Measurements from ENCODE around the gene BAIAP2L1. TPM values are rescaled to one million over a fixed set of nuclear protein-coding genes. Genes with fewer than 3 reads are reported as not detected.
"Not testable (repeated sequence)": the region's sequence is repeated elsewhere in the genome, so short reads cannot be mapped to it uniquely, and the experiment has no call there.

BAIAP2L1 gene
- total and polyA plus RNA-seq, 4 donors = 0.23 to 5.4 (median 2.7) TPM

- 11 to 13% methylated on average over 5 of the region's 5 CpGs for WGBS, 2 donors
- Histone ChIP-seq H3K27me3 (ENCODE audit: control insufficient read depth in 1 of 2, insufficient read depth in 2 of 2, low read length in 1 of 2) (no peaks in the 10 kb centered on the region), H3K4me1 (ENCODE audit: control insufficient read depth in 1 of 2, insufficient read depth in 2 of 2, low read length in 2 of 2) (no peaks in the 10 kb centered on the region), H3K9me3 (ENCODE audit: control insufficient read depth, low read length) (no peaks in the 10 kb centered on the region), H3K36me3 (ENCODE audit: control insufficient read depth in 1 of 2, insufficient read depth in 2 of 2, low read length in 1 of 2) (no peaks in the 10 kb centered on the region), H3K4me3 (ENCODE audit: low read length in 2 of 2) (no peak overlapping the region), H3K27ac (ENCODE audit: low read depth in 1 of 2, low read length in 2 of 2) (no peak overlapping the region)
- DNase-seq (no peak), ATAC-seq (ENCODE audit: low FRiP score) (no peak)
- intact Hi-C loops (cut with DNase I) = no loop called here
Observed at GRCh38 chr7:98394377-98394836, 6.5 kb downstream of the BAIAP2L1 start.

- intact Hi-C loops (cut with DNase I) = no loop called here
- Histone ChIP-seq H3K27ac (ENCODE audit: low read depth in 1 of 2, low read length in 2 of 2) (no peak overlapping the region), H3K27me3 (ENCODE audit: control insufficient read depth in 1 of 2, insufficient read depth in 2 of 2, low read length in 1 of 2) (no peaks in the 10 kb centered on the region), H3K36me3 (ENCODE audit: control insufficient read depth in 1 of 2, insufficient read depth in 2 of 2, low read length in 1 of 2) (no peaks in the 10 kb centered on the region), H3K9me3 (ENCODE audit: control insufficient read depth, low read length) (peaks cover 2% of the 10 kb centered on the region), H3K4me1 (ENCODE audit: control insufficient read depth in 1 of 2, insufficient read depth in 2 of 2, low read length in 2 of 2) (no peaks in the 10 kb centered on the region), H3K4me3 (ENCODE audit: low read length in 2 of 2) (no peak overlapping the region)
- DNase-seq (no peak), ATAC-seq (ENCODE audit: low FRiP score) (no peak)
- WGBS, 2 donors = 83 to 88% methylated on average over 9 of the region's 9 CpGs
Observed at GRCh38 chr7:98387544-98388226, 13.2 kb downstream of the BAIAP2L1 start.

GRCh38 chr7:98387131-98387530 lies 13.8 kb downstream of the BAIAP2L1 start:
- Histone ChIP-seq H3K36me3 (ENCODE audit: control insufficient read depth in 1 of 2, insufficient read depth in 2 of 2, low read length in 1 of 2) (no peaks in the 10 kb centered on the region), H3K27ac (ENCODE audit: low read depth in 1 of 2, low read length in 2 of 2) (no peak overlapping the region), H3K9me3 (ENCODE audit: control insufficient read depth, low read length) (peaks cover 2% of the 10 kb centered on the region), H3K4me3 (ENCODE audit: low read length in 2 of 2) (no peak overlapping the region), H3K27me3 (ENCODE audit: control insufficient read depth in 1 of 2, insufficient read depth in 2 of 2, low read length in 1 of 2) (no peaks in the 10 kb centered on the region), H3K4me1 (ENCODE audit: control insufficient read depth in 1 of 2, insufficient read depth in 2 of 2, low read length in 2 of 2) (no peaks in the 10 kb centered on the region)
- ATAC-seq (ENCODE audit: low FRiP score) (no peak), DNase-seq (no peak)
- intact Hi-C loops (cut with DNase I) = no loop called here
- WGBS, 2 donors = 68 to 76% methylated on average over 8 of the region's 8 CpGs

DNA sequence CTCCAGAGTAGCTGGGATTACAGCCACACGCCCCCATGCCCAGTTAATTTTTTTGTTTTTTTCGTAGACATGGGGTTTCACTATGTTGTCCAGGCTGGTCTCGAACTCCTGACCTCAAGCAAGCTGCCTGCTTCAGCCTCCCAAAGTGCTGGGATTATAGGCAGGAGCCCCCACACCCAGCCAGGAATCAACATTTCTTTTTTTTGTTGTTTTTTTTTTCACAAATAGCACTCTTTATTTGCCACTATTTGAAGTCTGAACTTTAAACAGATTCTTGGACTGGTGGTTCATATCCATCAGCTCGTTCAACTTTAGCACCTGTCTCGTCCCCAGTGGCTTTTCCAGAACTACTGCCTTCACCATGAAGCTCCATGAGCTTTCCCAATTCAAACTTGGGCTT lies 15.4 kb downstream of the BAIAP2L1 start:
- H3K36me3 ChIP-seq (ENCODE audit: control insufficient read depth in 1 of 2, insufficient read depth in 2 of 2, low read length in 1 of 2); H3K4me1 ChIP-seq (ENCODE audit: control insufficient read depth in 1 of 2, insufficient read depth in 2 of 2, low read length in 2 of 2); H3K9me3 ChIP-seq (ENCODE audit: control insufficient read depth, low read length); intact Hi-C loops (cut with DNase I); H3K4me3 ChIP-seq (ENCODE audit: low read length in 2 of 2); ATAC-seq (ENCODE audit: low FRiP score); H3K27me3 ChIP-seq (ENCODE audit: control insufficient read depth in 1 of 2, insufficient read depth in 2 of 2, low read length in 1 of 2); DNase-seq; H3K27ac ChIP-seq (ENCODE audit: low read depth in 1 of 2, low read length in 2 of 2): not testable (repeated sequence)
- 83 to 85% methylated on average over 4 to 5 of the region's 5 CpGs for WGBS, 2 donors

- DNase-seq = no peak
- intact Hi-C loops (cut with DNase I) = no loop called here
- H3K27ac ChIP-seq (ENCODE audit: low read depth in 1 of 2, low read length in 2 of 2) = no peak overlapping the region
- ATAC-seq (ENCODE audit: low FRiP score) = no peak
- H3K27me3 ChIP-seq (ENCODE audit: control insufficient read depth in 1 of 2, insufficient read depth in 2 of 2, low read length in 1 of 2) = no peaks in the 10 kb centered on the region
- H3K4me3 ChIP-seq (ENCODE audit: low read length in 2 of 2) = no peak overlapping the region
- H3K4me1 ChIP-seq (ENCODE audit: control insufficient read depth in 1 of 2, insufficient read depth in 2 of 2, low read length in 2 of 2) = no peaks in the 10 kb centered on the region
- 70% methylated on average over 9 of the region's 9 CpGs for WGBS, 2 donors
- H3K36me3 ChIP-seq (ENCODE audit: control insufficient read depth in 1 of 2, insufficient read depth in 2 of 2, low read length in 1 of 2) = no peaks in the 10 kb centered on the region
- no peaks in the 10 kb centered on the region for H3K9me3 ChIP-seq (ENCODE audit: control insufficient read depth, low read length)
Observed at GRCh38 chr7:98378210-98378819, 22.6 kb downstream of the BAIAP2L1 start.

- Histone ChIP-seq H3K36me3 (ENCODE audit: control insufficient read depth in 1 of 2, insufficient read depth in 2 of 2, low read length in 1 of 2) (no peaks in the 10 kb centered on the region), H3K27me3 (ENCODE audit: control insufficient read depth in 1 of 2, insufficient read depth in 2 of 2, low read length in 1 of 2) (no peaks in the 10 kb centered on the region), H3K27ac (ENCODE audit: low read depth in 1 of 2, low read length in 2 of 2) (no peak overlapping the region), H3K4me3 (ENCODE audit: low read length in 2 of 2) (no peak overlapping the region), H3K9me3 (ENCODE audit: control insufficient read depth, low read length) (no peaks in the 10 kb centered on the region), H3K4me1 (ENCODE audit: control insufficient read depth in 1 of 2, insufficient read depth in 2 of 2, low read length in 2 of 2) (no peaks in the 10 kb centered on the region)
- DNase-seq = no peak
- ATAC-seq (ENCODE audit: low FRiP score) = no peak
- WGBS, 2 donors = 88 to 90% methylated on average over 6 of the region's 6 CpGs
- intact Hi-C loops (cut with DNase I) = no loop called here
Observed at GRCh38 chr7:98376711-98377110, 24.2 kb downstream of the BAIAP2L1 start.

DNA sequence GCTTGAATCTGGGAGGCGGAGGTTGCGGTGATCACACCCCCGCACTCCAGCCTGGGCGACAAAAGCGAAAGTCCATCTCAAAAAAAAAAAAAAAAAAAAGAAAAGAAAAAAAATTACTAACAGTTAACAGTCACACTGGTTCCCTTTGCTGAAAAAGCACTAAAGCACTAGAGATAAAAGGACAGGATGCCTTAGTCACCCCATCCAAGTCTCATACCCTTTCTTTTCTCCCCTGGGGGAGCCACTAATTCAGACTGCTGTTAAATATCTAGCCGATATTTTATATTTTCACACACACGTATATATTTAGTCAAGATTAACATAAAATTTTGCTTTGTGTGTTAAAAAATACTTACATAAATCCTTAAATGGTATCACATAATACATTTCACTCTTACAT lies 25.2 kb downstream of the BAIAP2L1 start:
- no peaks in the 10 kb centered on the region for H3K36me3 ChIP-seq (ENCODE audit: control insufficient read depth in 1 of 2, insufficient read depth in 2 of 2, low read length in 1 of 2)
- no peak overlapping the region for H3K4me3 ChIP-seq (ENCODE audit: low read length in 2 of 2)
- no peaks in the 10 kb centered on the region for H3K4me1 ChIP-seq (ENCODE audit: control insufficient read depth in 1 of 2, insufficient read depth in 2 of 2, low read length in 2 of 2)
- H3K27ac ChIP-seq (ENCODE audit: low read depth in 1 of 2, low read length in 2 of 2) = no peak overlapping the region
- H3K27me3 ChIP-seq (ENCODE audit: control insufficient read depth in 1 of 2, insufficient read depth in 2 of 2, low read length in 1 of 2) = no peaks in the 10 kb centered on the region
- intact Hi-C loops (cut with DNase I) = no loop called here
- H3K9me3 ChIP-seq (ENCODE audit: control insufficient read depth, low read length) = no peaks in the 10 kb centered on the region
- ATAC-seq (ENCODE audit: low FRiP score) = no peak
- DNase-seq = no peak
- 91 to 92% methylated on average over 7 of the region's 7 CpGs for WGBS, 2 donors

DNA sequence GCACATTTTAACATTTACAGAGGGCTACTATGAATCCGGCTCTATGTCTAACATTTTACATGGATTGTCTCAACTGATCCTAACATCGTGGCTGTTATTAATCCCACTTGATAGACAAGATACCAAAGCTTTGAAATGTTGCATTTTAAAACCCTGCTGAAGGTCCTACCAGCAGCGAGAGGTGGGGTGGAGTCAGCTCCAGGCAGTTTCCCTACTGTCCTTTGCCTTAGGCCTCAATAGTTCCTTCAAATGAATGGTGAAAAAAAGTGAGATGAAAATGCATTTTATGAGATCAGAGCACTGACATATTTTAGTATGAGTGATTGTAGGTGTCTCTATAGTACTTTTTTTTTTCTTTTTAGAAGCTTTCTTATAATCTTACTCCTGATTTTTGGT lies 26.6 kb downstream of the BAIAP2L1 start:
- Histone ChIP-seq H3K4me1 (ENCODE audit: control insufficient read depth in 1 of 2, insufficient read depth in 2 of 2, low read length in 2 of 2) (no peaks in the 10 kb centered on the region), H3K36me3 (ENCODE audit: control insufficient read depth in 1 of 2, insufficient read depth in 2 of 2, low read length in 1 of 2) (no peaks in the 10 kb centered on the region), H3K9me3 (ENCODE audit: control insufficient read depth, low read length) (no peaks in the 10 kb centered on the region), H3K4me3 (ENCODE audit: low read length in 2 of 2) (no peak overlapping the region), H3K27ac (ENCODE audit: low read depth in 1 of 2, low read length in 2 of 2) (no peak overlapping the region), H3K27me3 (ENCODE audit: control insufficient read depth in 1 of 2, insufficient read depth in 2 of 2, low read length in 1 of 2) (no peaks in the 10 kb centered on the region)
- ATAC-seq (ENCODE audit: low FRiP score) = no peak
- DNase-seq = no peak
- intact Hi-C loops (cut with DNase I) = no loop called here
- WGBS, 2 donors = 85 to 90% methylated on average over 3 of the region's 3 CpGs

DNA sequence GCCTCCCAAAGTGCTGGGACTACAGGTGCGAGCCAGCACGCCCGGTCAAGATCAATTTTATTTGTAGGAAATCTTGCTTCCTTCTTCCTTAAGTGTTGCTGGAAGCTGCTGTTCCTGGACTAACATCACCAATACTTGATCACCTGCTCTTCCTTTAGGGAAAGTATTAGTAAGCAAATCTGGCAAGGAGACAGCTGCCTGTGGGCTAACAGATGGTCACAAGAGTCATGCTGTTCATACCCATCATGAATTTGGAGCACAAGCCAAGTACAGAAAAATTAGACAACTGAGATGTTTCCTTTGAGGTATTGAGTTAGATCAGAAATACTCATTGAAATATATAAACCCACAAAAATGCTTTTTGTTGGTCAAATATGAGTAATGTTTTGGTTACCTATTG lies 27.9 kb downstream of the BAIAP2L1 start:
- Histone ChIP-seq H3K4me1 (ENCODE audit: control insufficient read depth in 1 of 2, insufficient read depth in 2 of 2, low read length in 2 of 2) (no peaks in the 10 kb centered on the region), H3K4me3 (ENCODE audit: low read length in 2 of 2) (no peak overlapping the region), H3K27me3 (ENCODE audit: control insufficient read depth in 1 of 2, insufficient read depth in 2 of 2, low read length in 1 of 2) (no peaks in the 10 kb centered on the region), H3K9me3 (ENCODE audit: control insufficient read depth, low read length) (no peaks in the 10 kb centered on the region), H3K36me3 (ENCODE audit: control insufficient read depth in 1 of 2, insufficient read depth in 2 of 2, low read length in 1 of 2) (no peaks in the 10 kb centered on the region), H3K27ac (ENCODE audit: low read depth in 1 of 2, low read length in 2 of 2) (no peak overlapping the region)
- intact Hi-C loops (cut with DNase I) = no loop called here
- ATAC-seq (ENCODE audit: low FRiP score) (no peak), DNase-seq (no peak)
- WGBS, 2 donors = 90 to 96% methylated on average over 3 of the region's 3 CpGs
